GM19023 (cell line): ENCODE results near the gene YIF1A.
"Not testable (repeated sequence)": the region's sequence is repeated elsewhere in the genome, so short reads cannot be mapped to it uniquely, and the experiment has no call there.

Experiments used
- ATAC-seq: cut with Tn5 transposase; IDR thresholded peaks from one replicate; pipeline ENCODE4 v1.9.1; 2021; ENCODE audit warnings: mild to moderate bottlenecking, moderate library complexity; ENCODE audit not compliant: unreplicated experiment

Gene YIF1A

DNA sequence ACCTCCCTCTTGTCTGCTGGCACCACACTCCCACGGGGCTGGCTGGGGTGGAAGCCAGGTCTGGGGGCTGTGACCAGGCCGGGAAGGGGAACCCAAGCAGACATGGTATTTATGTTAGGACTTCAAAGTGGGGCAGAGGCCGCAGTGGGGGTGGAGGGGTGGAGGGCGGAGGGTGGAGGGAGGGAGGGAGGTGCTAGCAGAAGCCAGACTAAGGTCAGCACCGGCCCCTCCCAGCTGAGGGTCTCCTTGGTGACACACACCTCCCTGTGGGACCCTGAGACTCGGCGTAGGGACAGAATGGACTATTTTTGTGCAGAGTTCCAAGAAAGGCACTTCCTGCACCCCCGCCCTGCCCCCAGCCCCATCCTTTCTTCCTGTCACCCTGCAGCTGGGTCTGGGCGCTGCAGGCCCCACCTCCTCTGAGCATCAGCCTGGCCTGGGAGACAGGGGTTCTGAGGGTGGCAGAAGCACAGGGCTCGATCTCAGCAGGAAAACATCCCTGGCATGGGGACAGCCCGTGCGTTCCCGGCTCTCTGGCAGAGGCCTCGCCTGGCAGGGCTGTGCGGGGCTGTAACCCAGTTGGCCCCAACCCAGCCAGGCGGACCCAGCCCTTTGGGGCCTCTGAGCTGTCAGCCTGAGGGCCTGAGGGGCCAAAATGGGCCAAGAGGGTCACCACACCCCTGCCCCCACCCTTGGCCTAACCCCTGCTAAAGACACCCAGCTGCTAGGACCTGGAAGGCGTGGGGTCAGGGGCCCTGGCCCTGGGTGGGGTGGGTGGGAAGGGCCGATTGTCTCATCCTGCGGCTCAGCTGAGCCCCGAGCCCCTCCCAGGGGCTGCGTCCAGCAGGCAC lies 37.5 kb upstream of the YIF1A start:
- no peak for ATAC-seq

DNA sequence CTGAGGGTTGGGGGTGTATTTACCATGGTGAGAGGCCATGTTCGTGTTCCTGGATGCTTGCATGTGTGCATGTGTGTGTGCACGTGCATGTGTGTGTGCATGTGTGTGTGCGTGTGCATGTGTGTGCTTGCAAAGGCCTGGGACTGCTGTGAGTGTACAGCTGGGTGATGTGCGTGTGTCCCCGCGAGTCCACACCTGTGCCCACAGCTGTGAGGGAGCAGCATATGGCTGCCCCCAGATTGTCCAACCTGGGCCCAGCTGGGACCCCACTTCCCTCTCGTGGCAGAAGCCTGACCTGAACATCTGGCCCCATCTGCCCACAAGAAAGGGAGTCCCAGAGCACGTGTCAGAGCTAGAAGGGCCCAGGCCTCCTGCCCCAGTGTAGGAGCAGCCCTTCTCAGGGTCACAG lies 36.3 kb upstream of the YIF1A start:
- ATAC-seq, result no peak

DNA sequence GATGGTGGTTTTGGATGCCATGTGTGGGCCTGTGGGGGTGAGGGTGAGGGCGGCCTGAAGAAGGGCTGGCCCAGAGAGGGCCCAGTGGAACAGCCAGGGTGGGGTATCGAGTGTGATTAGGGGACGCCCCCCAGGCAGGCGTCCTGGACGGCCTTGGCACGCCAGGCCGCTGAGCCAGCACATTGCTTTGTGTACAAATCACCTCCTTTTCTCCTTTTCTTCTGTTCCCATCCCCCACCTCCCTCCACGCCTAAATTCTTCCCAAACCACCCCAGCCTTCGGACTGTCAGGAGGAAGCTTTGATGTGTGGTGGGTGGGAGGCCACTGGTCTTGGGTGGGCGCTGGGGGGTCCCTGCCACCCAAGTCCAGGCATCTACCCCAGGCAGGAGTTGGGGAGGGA lies 35.7 kb upstream of the YIF1A start:
- ATAC-seq, result no peak

DNA sequence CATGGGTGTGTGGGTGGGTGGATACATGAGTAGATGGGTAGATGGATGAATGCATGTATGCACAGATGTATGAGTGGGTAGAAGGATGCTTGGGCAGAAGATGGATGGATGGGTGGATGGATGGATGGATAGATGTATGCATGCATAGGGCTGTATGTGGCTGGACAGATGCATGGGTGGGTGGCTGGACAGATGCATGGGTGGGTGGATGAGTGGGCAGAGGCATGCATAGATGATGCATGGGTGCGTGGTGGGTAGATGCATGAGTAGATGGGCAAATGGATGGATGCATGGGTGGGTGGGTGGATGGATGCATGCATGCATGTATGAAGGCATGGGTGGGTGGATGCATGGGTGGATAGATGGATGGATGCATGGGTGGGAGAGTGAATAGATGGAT lies 34.7 kb upstream of the YIF1A start:
- no peak for ATAC-seq

DNA sequence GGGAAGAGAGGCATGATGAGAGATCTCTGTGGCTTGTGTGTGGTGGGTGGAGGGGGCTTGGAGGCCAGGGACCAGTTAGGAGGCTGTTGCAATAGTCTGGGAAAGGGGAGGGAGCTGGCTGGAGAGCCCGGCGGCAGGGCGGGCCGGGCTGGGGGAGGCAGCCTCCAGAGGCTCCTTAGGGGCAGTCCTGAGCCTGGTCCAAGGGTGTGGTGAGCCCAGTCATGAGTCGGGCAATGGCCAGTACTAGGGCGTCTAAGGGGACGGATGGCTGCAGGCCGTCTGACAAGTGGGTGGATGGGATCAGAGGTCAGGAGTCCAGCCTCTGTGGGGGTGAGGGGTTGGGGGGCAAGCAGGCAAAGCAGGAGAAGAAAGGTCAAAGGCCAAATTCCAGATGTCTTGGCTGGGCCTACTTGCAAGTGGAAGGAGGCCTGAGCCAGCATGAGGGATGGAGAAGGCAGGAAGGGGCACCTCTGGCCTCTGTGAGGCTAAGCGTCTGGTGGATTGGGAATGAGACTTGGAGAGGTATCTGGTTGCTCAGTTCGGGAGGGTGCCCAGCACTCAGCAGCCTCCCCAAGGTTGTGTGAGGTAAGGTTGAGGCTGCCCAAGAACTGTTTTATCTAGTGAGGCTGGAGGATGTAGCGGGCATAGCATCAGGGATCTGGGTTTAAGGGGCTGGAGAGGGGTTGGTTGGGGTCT lies 33.9 kb upstream of the YIF1A start:
- no peak for ATAC-seq

DNA sequence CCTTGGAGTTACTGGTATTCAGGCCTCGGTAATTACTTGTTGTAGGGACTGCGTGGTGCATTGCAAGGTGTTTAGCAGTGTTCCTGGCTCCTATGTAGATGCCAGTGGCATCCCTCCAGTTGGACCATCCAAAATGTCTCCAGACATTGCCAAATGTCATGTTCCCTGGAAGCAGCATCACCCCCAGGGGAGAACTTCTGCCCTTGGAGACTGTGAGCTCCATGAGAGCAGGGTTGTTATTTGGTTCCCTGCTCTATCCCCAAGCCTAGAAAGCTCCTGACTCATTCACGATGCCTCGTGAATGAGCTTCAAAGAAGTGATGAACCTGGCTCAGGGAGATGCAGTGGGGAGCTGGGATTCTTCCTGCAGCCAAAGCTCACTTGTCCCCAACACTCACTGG lies 32.7 kb upstream of the YIF1A start:
- no peak for ATAC-seq

DNA sequence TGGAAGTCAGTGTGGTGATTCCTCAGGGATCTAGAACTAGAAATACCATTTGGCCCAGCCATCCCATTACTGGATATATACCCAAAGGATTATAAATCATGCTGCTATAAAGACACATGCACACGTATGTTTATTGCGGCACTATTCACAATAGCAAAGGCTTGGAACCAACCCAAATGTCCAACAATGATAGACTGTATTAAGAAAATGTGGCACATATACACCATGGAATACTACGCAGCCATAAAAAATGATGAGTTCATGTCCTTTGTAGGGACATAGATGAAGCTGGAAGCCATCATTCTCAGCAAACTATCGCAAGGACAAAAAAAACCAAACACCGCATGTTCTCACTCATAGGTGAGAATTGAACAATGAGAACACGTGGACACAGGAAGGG lies 31.8 kb upstream of the YIF1A start:
- not testable (repeated sequence) for ATAC-seq

DNA sequence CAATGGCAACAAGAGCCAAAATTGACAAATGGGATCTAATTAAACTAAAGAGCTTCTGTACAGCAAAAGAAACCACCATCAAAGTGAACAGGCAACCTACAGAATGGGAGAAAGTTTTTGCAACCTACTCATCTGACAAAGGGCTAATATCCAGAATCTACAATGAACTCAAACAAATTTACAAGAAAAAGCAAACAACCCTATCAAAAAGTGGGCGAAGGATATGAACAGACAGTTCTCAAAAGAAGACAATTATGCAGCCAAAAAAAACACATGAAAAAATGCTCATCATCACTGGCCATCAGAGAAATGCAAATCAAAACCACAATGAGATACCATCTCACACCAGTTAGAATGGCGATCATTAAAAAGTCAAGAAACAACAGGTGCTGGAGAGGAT lies 31.3 kb upstream of the YIF1A start:
- not testable (repeated sequence) for ATAC-seq

DNA sequence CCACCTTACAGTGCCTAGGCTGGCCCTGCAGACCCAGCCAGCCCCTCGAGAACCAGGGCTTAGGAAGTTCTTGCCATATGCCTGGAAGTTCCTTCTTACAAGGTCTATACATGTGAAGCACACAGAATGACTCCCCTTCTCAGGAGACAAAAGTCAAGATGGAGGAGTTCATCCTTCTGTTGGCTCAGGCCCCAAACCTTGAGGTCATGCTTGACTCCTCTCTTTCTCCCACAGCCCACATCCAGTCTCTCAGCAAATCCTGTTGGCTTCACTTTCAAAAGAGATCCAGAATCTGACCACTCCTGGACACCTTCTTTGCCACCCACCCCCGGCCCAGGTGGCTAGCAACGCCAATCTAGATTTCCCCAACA lies 29.6 kb upstream of the YIF1A start:
- no peak for ATAC-seq

DNA sequence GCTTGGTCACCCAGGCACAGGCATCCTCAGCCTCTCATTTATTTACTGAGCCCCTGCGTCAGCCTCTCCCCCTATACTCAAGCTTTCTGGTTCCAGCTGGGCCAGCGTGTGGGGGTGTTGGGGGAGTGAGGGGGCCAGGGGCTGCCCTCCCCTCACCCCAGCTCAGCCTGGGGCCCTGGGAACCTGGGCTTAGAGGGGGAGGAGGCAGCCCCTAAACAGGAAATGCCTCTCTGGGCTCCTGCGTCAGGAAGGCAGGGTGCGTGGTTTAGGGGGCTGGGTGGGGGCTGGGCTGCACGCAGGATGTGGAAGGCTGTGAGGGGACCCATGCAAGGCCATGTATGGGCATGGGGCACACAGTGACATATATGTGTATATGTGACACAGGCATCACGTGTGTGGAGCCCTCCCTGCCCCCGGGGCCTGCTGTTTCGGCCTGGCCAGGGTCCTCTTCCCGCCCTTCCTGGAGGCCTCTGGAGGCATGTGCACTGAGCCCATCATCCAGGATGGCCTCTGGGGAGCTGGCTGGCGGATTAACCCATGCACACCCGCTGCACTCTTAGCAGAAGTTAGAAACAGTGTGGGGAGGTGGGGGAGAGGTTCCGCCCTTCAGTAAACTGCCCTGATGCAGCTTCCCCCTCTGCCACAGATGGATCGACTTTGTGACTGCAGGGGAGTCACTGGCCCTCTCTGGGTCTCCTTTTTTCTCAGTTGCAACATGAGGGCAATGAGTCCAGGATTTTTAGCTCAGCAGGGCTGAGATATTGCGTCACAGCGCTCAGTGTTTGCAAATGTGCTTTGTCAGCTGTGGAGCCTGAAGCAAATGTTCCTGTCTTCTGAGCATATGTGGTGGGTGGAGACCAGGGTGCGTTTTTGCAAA lies 29.0 kb upstream of the YIF1A start:
- ATAC-seq, result no peak

DNA sequence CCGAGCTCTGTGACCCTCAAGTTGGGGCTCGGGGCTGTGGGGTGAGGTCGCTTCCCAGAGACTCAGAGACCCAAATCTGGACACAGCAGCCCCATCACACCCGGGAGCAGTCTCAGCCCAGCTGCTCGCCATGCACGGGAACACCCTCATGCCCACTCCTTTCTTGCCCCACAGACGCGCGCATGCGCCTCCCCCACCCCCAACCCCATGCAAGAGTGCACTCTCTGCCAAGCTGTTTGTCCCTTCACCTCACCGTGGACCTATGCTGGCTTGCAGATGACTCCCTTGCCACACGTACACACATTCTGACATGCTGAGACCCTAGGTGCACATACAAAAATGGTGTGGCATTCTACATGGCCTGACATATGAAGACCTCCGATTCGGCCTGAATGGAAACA lies 28.4 kb upstream of the YIF1A start:
- ATAC-seq, result no peak

DNA sequence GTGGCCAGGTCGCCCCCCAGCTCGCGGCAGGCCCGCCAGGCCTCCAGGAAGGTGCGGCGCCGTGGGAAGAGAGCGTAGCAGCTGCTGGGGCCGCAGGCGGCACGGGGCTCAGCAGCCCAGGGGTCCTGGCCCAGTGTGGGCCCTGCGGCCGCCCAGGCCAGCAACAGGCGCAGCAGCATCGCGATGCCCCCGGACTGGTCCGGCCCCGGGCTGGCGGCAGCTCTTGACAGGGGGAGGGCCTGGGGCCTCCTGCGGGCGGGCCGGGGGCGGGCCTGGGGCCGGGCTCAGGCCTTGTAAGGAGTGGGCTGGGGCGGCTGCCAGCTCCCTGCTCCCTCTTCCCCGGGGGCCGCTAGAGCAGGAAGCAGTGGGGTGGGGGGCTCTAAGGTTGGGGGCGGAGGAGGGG lies 27.9 kb upstream of the YIF1A start, which contains the start of gene CD248:
Gene CD248, minus strand, starts transcription at position 196 of the 403 bp plus-strand sequence. Its CDS starts 17 bp downstream, at position 179.
- no peak for ATAC-seq

DNA sequence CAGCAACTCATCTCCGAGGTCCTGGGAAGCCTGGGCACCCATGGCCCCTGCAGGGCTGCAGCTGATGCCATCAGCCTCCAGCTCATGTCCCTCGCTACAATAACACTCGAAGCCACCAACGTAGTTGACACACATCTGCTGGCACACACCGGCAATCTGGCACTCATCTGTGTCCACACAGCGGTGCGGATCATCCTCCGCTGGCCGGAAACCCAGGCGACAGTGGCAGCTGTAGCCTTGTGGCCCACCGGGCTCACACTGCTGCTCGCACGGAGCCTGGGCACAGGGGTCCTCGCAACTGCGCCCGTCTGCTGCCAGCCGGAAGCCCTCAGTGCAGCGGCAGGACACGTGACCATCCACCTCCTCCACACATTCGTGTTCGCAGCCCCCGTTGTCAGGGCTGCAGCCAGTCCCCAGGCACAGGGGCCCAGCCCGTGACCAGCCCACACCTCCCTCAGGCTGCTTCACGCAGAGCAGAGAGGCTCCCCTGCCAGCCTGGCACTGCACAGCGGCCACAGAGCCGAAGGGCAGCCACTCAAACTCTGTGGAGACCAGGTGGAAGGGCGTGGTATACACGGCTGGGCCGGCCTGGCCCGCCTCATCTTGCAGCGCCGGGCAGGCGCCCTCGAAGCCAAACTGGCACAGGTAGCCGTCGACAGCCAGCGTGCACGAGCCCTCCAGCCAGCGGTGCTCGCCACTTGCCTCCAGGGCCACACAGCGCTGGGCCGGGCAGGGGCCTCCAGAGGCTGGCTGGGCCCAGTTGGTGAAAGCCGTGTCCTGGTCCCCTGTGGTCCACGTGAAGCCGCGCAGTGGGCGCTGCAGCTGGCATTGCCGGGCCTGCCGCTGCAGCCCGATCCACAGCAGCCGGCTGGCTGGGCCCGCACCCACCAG lies 27.2 kb upstream of the YIF1A start:
- no peak for ATAC-seq

DNA sequence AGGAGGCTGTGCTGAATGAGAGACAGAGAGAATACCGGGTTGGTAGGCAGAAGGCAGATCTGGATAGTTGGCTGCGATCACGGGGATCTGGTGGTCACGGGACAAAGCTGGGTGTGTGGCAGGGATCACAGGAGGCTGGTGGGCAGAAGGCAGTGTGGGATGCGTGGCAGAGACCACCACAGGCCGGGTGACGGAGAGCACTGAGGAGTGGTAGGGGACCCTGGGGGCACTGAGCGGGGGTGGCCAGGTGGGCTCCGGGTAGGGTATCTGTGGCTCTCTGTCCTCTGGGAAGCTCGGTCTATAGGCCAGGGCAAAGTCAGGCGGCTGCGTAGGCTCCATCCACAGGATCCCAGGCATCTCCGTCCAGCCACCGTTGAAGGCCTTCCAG lies 26.5 kb upstream of the YIF1A start:
- ATAC-seq, result no peak

DNA sequence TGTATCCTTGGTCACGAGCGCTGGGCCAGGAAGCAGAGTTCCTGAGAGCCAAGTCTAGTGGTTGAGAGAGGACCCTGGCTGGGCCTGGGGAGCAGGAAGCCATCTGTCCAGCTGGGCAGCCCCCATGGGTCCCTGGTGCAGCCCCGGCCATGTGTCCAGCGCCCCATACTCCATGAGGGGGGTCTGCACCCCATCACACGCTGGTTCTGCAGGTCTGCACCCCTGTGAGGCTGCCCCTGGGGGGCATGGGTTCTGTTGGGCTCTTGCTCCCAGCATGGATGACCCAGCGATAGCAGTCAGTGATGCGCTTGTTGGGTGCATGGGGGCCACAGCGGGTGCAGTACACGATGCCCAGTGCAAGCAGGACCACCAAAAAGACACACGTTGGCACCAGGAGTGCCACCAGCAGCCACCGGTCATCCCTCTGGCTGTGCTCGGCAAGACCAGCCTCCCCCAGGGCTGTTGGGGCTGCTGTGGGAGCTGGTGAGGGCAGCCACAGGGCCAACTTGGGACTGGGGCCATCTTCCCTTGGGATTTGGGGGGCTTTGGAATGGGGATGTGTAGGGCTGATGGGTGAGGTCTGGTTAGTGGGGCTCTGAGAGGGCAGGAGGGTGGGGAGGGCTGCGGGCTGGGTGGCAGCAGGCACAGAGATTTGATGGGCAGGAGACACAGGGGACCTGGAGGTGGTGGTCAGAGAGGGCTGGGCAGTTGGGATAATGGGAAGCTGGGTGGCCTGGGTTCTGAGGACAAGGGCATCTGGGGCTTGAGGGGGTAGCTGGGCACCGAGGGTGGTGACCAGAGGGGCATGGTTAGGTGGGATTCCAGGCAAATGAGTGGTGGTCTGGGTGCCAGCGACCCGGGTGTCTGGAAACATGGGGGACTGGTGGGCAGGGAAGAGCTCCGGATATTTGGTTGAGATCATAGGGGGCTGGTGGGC lies 25.9 kb upstream of the YIF1A start:
- ATAC-seq, result no peak

DNA sequence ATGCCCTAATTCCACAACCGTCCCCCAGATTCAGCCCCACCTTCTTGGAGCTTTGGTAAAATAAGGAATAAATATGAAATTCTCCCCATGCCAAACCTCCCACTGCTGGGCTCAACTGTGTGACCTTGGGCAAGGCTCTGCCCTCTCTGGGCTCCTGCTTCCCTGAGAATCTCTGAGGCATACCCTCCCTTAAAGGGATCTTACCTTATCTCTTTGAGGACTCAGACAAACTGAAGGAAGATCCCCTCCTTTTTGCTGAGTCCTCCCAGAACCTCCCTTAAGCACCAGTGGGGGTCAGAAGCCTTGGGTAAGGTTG lies 25.2 kb upstream of the YIF1A start:
- no peak for ATAC-seq

DNA sequence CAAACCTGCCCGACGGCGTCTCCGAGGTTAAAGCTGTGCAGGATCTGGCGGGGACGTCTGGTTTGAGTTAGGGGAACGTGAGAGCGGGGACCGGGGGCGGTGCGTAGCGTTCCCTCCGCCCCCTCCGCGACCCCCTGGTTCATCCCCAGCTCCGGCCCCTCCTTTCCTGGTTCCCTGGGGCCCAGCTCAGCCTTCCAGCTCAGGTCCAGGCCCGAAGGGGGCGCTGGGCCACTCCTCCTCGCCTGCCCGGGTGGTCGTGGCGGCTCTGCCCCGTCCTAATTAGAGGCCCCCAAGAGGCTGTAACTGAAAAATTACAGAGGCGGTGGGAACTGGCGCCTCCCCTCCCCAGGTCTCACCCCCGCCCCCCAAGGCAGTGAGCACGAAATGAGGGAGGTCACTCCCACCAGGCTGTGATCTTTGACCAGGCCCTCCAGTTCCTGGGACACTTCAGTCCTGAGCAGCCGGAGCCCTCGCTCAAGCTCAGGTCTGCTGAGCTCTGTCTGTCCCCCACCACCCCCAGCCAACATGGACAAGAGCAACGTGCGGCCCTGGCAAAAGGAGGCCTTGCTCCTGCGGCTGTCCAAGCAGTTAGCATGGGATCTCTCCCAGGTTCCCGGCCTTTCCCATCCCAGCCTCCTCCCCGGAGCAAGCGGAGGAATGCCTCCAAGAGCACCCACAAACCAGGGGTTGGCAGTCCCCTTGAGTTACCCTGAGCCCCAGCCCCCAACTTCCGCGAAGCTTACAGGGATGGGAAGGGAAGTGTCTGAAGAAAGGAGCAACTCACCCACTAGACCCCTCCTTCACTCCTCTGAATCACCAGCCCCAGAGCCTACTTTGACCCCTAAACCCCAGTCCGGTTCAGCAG lies 24.6 kb upstream of the YIF1A start:
- ATAC-seq, result no peak

DNA sequence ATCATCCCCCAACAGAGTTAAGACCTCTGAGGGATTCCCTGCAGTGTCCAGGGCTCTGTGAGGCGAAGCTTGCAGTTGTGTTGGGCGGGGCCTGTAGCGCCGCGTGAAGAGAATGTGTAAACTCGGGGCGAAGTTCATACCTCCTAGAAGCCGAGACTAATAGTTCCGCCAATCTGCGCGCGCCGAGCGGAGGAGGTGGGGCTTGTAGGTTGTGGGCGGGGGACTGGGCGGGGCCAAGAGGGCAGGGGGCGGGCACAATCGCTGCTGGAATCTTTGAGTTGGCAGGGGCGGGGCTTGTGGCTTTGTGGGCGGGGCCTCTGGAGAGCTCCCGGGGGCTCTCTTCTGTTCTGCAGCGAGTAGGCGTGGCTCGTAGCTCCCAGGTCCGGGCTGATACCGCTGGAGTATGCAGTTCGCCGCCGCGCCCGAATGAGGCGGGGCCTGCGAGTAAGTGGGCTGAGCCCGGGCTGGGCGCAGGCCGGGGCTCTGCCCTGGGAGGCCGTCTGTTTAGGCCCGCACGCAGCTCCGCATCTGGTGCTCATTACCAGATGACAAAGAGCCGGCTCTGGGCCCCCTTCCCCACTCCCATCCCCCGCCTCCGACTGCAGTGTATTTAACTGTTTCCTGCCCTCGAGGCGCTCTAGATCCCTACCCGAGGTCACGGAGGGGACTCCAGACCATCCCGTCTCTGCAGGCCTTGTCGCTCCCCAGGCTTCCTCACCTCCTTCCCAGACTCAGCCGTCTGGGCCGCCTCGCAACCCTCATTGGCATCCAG lies 23.8 kb upstream of the YIF1A start:
- peak; percentile 50 for ATAC-seq
